ENCODE results near the gene PTPRG. TPM values are rescaled to one million over a fixed set of nuclear protein-coding genes. Genes with fewer than 3 reads are reported as not detected.

PTPRG gene
- total RNA-seq, 1 donor from 2014 or later: 39.6 TPM

DNA sequence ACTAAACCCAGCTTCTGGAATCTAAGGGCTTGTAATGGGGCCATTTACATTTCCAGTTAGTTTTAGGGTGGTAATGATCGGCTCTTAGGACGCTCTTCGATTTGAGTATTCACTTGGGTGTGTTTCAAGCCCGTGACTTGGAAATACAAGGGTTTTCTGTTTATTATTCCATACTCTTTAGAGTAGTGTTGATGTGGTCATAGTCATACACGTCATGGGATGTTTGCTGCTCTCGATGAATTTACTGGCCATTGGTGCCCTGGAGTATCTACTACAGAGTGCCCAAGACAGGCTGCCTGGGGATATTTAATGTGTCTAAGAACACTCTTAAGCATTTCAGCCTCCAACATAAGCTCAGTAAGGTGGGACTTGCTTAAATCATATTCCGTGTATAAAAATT, 64.1 kb downstream of the PTPRG start:
- FAIRE-seq (no peak), DNase-seq (ENCODE audit: low read depth) (no peak)
- no peaks in the 10 kb centered on the region for H3K27me3 ChIP-seq (ENCODE audit: insufficient read depth, low read length)
- H3K9me3 Mint-ChIP-seq (ENCODE audit: unreplicated experiment): no peaks in the 10 kb centered on the region
- peaks cover 7% of the 10 kb centered on the region for H4K20me1 ChIP-seq (ENCODE audit: insufficient read depth, low read length)
- H3K4me3 ChIP-seq (ENCODE audit: insufficient read depth, low read depth, low read length): no peak overlapping the region
- H3K27me3 Mint-ChIP-seq (ENCODE audit: low read depth, unreplicated experiment): no peaks in the 10 kb centered on the region
- H3K4me1 Mint-ChIP-seq (ENCODE audit: low read depth, unreplicated experiment): peaks cover 36% of the 10 kb centered on the region
- TF ChIP-seq, protein P1, sequence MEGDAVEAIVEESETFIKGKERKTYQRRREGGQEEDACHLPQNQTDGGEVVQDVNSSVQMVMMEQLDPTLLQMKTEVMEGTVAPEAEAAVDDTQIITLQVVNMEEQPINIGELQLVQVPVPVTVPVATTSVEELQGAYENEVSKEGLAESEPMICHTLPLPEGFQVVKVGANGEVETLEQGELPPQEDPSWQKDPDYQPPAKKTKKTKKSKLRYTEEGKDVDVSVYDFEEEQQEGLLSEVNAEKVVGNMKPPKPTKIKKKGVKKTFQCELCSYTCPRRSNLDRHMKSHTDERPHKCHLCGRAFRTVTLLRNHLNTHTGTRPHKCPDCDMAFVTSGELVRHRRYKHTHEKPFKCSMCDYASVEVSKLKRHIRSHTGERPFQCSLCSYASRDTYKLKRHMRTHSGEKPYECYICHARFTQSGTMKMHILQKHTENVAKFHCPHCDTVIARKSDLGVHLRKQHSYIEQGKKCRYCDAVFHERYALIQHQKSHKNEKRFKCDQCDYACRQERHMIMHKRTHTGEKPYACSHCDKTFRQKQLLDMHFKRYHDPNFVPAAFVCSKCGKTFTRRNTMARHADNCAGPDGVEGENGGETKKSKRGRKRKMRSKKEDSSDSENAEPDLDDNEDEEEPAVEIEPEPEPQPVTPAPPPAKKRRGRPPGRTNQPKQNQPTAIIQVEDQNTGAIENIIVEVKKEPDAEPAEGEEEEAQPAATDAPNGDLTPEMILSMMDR (IDR thresholded peaks at IDR 0.05; ENCODE audit: insufficient read depth, low read depth, low read length): no peak
- no peak for TF ChIP-seq EZH2 (IDR thresholded peaks at IDR 0.05; ENCODE audit: insufficient read depth, low read length)
- H3K4me1 ChIP-seq (ENCODE audit: insufficient read depth, low read length): peaks cover 17% of the 10 kb centered on the region
- H3K9me3 ChIP-seq (ENCODE audit: insufficient read depth, low read depth, low read length): no peaks in the 10 kb centered on the region
- H3K36me3 Mint-ChIP-seq (ENCODE audit: low read depth, unreplicated experiment): peaks cover 5% of the 10 kb centered on the region
- H3K27ac Mint-ChIP-seq (ENCODE audit: unreplicated experiment): no peak overlapping the region
- H2AFZ ChIP-seq (ENCODE audit: low read depth, low read length): no peak overlapping the region
- H3K27ac ChIP-seq (ENCODE audit: low read depth, low read length): no peak overlapping the region
- no peak overlapping the region for H3K4me3 Mint-ChIP-seq (ENCODE audit: unreplicated experiment)
- no peak overlapping the region for H3K9ac ChIP-seq (ENCODE audit: low read length)
- H3K79me2 ChIP-seq (ENCODE audit: insufficient read depth, low read length): no peaks in the 10 kb centered on the region
- H3K4me2 ChIP-seq (ENCODE audit: low read length): no peak overlapping the region
- H3K36me3 ChIP-seq (ENCODE audit: insufficient read depth, low read length): no peaks in the 10 kb centered on the region

GRCh38 chr3:61626484-61626883, 65.1 kb downstream of the PTPRG start:
- Mint-ChIP-seq H3K4me1 (ENCODE audit: low read depth, unreplicated experiment) (peaks cover 41% of the 10 kb centered on the region), H3K4me3 (ENCODE audit: unreplicated experiment) (no peak overlapping the region), H3K27me3 (ENCODE audit: low read depth, unreplicated experiment) (no peaks in the 10 kb centered on the region), H3K36me3 (ENCODE audit: low read depth, unreplicated experiment) (peaks cover 5% of the 10 kb centered on the region), H3K27ac (ENCODE audit: unreplicated experiment) (no peak overlapping the region), H3K9me3 (ENCODE audit: unreplicated experiment) (no peaks in the 10 kb centered on the region)
- H3K4me3 ChIP-seq (ENCODE audit: insufficient read depth, low read depth, low read length): no peak overlapping the region
- DNase-seq (ENCODE audit: low read depth) (no peak), FAIRE-seq (no peak)
- H3K79me2 ChIP-seq (ENCODE audit: insufficient read depth, low read length): no peaks in the 10 kb centered on the region
- H3K9ac ChIP-seq (ENCODE audit: low read length): no peak overlapping the region
- H3K4me1 ChIP-seq (ENCODE audit: insufficient read depth, low read length): peaks cover 17% of the 10 kb centered on the region
- H2AFZ ChIP-seq (ENCODE audit: low read depth, low read length): no peak overlapping the region
- no peaks in the 10 kb centered on the region for H3K27me3 ChIP-seq (ENCODE audit: insufficient read depth, low read length)
- peaks cover 9% of the 10 kb centered on the region for H4K20me1 ChIP-seq (ENCODE audit: insufficient read depth, low read length)
- H3K36me3 ChIP-seq (ENCODE audit: insufficient read depth, low read length): no peaks in the 10 kb centered on the region
- TF ChIP-seq, protein P1 (IDR thresholded peaks at IDR 0.05; ENCODE audit: insufficient read depth, low read depth, low read length): no peak
- TF ChIP-seq EZH2 (IDR thresholded peaks at IDR 0.05; ENCODE audit: insufficient read depth, low read length): no peak
- no peak overlapping the region for H3K4me2 ChIP-seq (ENCODE audit: low read length)
- H3K9me3 ChIP-seq (ENCODE audit: insufficient read depth, low read depth, low read length): no peaks in the 10 kb centered on the region
- no peak overlapping the region for H3K27ac ChIP-seq (ENCODE audit: low read depth, low read length)

DNA sequence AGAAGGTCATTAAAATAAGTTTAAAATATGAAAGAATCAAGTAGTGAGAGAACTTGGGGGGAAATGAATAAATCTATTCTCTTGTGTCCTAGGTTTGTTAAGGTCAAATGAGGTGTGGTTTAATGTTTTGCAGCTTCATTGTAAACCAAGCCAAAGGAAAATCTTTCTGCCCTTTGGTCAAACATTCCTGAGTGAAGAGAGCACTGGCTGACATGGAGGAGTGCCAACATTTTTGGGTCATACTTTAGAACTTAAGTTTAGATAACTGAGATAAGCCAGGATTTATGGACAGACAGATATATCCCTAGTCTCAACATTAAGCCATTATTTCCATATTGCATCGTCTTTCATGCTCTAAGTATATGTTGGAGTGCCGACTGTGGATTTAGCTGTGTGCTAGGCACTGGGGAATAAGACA, 66.4 kb downstream of the PTPRG start:
- Mint-ChIP-seq H3K27me3 (ENCODE audit: low read depth, unreplicated experiment) (no peaks in the 10 kb centered on the region), H3K27ac (ENCODE audit: unreplicated experiment) (peak overlapping the region; percentile 0)
- H3K79me2 ChIP-seq (ENCODE audit: insufficient read depth, low read length): peaks cover 1% of the 10 kb centered on the region

More for the DNA sequence above, 66.4 kb downstream of the PTPRG start:
- no peak overlapping the region for H3K4me3 ChIP-seq (ENCODE audit: insufficient read depth, low read depth, low read length)
- no peaks in the 10 kb centered on the region for H3K9me3 Mint-ChIP-seq (ENCODE audit: unreplicated experiment)
- TF ChIP-seq, protein P1 (IDR thresholded peaks at IDR 0.05; ENCODE audit: insufficient read depth, low read depth, low read length): no peak
- no peak for TF ChIP-seq EZH2 (IDR thresholded peaks at IDR 0.05; ENCODE audit: insufficient read depth, low read length)
- H3K4me1 Mint-ChIP-seq (ENCODE audit: low read depth, unreplicated experiment): peaks cover 41% of the 10 kb centered on the region
- no peaks in the 10 kb centered on the region for H3K9me3 ChIP-seq (ENCODE audit: insufficient read depth, low read depth, low read length)
- peaks cover 5% of the 10 kb centered on the region for H3K36me3 Mint-ChIP-seq (ENCODE audit: low read depth, unreplicated experiment)
- FAIRE-seq (peak; percentile 54), DNase-seq (ENCODE audit: low read depth) (peak; percentile 88)
- H3K36me3 ChIP-seq (ENCODE audit: insufficient read depth, low read length): no peaks in the 10 kb centered on the region
- no peak overlapping the region for H3K9ac ChIP-seq (ENCODE audit: low read length)
- no peak overlapping the region for H3K27ac ChIP-seq (ENCODE audit: low read depth, low read length)
- no peaks in the 10 kb centered on the region for H3K27me3 ChIP-seq (ENCODE audit: insufficient read depth, low read length)
- H4K20me1 ChIP-seq (ENCODE audit: insufficient read depth, low read length): peaks cover 22% of the 10 kb centered on the region
- no peak overlapping the region for H2AFZ ChIP-seq (ENCODE audit: low read depth, low read length)
- H3K4me1 ChIP-seq (ENCODE audit: insufficient read depth, low read length): peaks cover 17% of the 10 kb centered on the region
- no peak overlapping the region for H3K4me3 Mint-ChIP-seq (ENCODE audit: unreplicated experiment)
- peak overlapping the region; percentile 9 for H3K4me2 ChIP-seq (ENCODE audit: low read length)
